DND-41 (cell line): Measurements from ENCODE around the gene GLUD1.
"Not testable (repeated sequence)": the region's sequence is repeated elsewhere in the genome, so short reads cannot be mapped to it uniquely, and the experiment has no call there.

ENCODE experiments used
- ATAC-seq: fragments of 200-7000 bp; cut with Tn5 transposase; 3 replicates; pipeline ENCODE4 v1.9.1; 2021; ENCODE audit warnings: low read depth; ENCODE audit not compliant: insufficient read depth
- DNase-seq: peaks from one replicate; pipeline ENCODE4 v3.0.0-alpha.2; 2020
- H2AFZ ChIP-seq: 2 replicates; pipeline ENCODE4 v1.6.0; 2012; ENCODE audit warnings: low read depth, low read length
- H3K27ac ChIP-seq: 2 replicates; pipeline ENCODE4 v1.5.1; 2012; ENCODE audit warnings: low read length, inconsistent platforms
- H3K27me3 ChIP-seq: fragments of 200-600 bp; sonication (generic); 2 replicates; pipeline ENCODE4 v1.6.0; 2012; ENCODE audit warnings: low read length, mild to moderate bottlenecking, inconsistent platforms; ENCODE audit not compliant: insufficient read depth, poor library complexity
- H3K36me3 ChIP-seq: 2 replicates; pipeline ENCODE4 v1.5.1; 2012; ENCODE audit warnings: low read length, inconsistent platforms; ENCODE audit not compliant: insufficient read depth
- H3K4me1 ChIP-seq: 2 replicates; pipeline ENCODE4 v1.5.1; 2012; ENCODE audit warnings: mild to moderate bottlenecking, low read length; ENCODE audit not compliant: insufficient read depth
- H3K4me2 ChIP-seq: 2 replicates; pipeline ENCODE4 v1.6.0; 2012; ENCODE audit warnings: mild to moderate bottlenecking, moderate library complexity, low read length, inconsistent platforms; ENCODE audit not compliant: insufficient read depth
- H3K4me3 ChIP-seq, 2 experiments: fragments of 200-600 bp in 1 of 2; shearing (Covaris generic) in 1 of 2; 2 replicates each; pipeline ENCODE4 v1.5.1; 2012 to 2016; ENCODE audit warnings: inconsistent platforms in 2 of 2, low read length in 2 of 2, mild to moderate bottlenecking in 2 of 2, low read depth in 1 of 2, moderate library complexity in 1 of 2
- H3K79me2 ChIP-seq: 2 replicates; pipeline ENCODE4 v1.6.0; 2012; ENCODE audit warnings: low read length, inconsistent platforms; ENCODE audit not compliant: insufficient read depth
- H3K9ac ChIP-seq: 2 replicates; pipeline ENCODE4 v1.6.0; 2012; ENCODE audit warnings: low read depth, mild to moderate bottlenecking, inconsistent platforms, low read length, moderate library complexity
- H3K9me3 ChIP-seq: 2 replicates; pipeline ENCODE4 v1.5.1; 2012; ENCODE audit warnings: low read length, moderate library complexity, mild to moderate bottlenecking, inconsistent platforms; ENCODE audit not compliant: insufficient read depth, severe bottlenecking
- H4K20me1 ChIP-seq: 2 replicates; pipeline ENCODE4 v1.6.0; 2012; ENCODE audit warnings: low read length; ENCODE audit not compliant: insufficient read depth
- CTCF ChIP-seq: IDR thresholded peaks from 2 replicates; pipeline ENCODE4 v1.5.1; 2012; ENCODE audit warnings: borderline replicate concordance, low read length, moderate library complexity, mild to moderate bottlenecking; ENCODE audit not compliant: poor library complexity, severe bottlenecking; ENCODE audit errors: extremely low read depth
- EZH2 ChIP-seq: IDR thresholded peaks from 3 replicates; pipeline ENCODE4 v1.6.1; 2012; ENCODE audit warnings: borderline replicate concordance, low read depth, mild to moderate bottlenecking, moderate library complexity, low read length, inconsistent platforms; ENCODE audit not compliant: severe bottlenecking

Gene GLUD1

GRCh38 chr10:87007124-87007523 lies 87.5 kb downstream of the GLUD1 start:
- H3K27me3 ChIP-seq, H3K4me1 ChIP-seq, H4K20me1 ChIP-seq, H3K4me2 ChIP-seq, H3K27ac ChIP-seq, H3K4me3 ChIP-seq, H3K9ac ChIP-seq, H3K36me3 ChIP-seq, H2AFZ ChIP-seq, DNase-seq, H3K79me2 ChIP-seq, H3K9me3 ChIP-seq, ATAC-seq: not testable (repeated sequence)

GRCh38 chr10:87000491-87000890 lies 94.2 kb downstream of the GLUD1 start:
- H3K9ac ChIP-seq = no peak overlapping the region
- ATAC-seq (no peak), DNase-seq (no peak)
- no peaks in the 10 kb centered on the region for H3K27me3 ChIP-seq
- TF ChIP-seq EZH2 = no peak
- no peak for TF ChIP-seq CTCF
- no peaks in the 10 kb centered on the region for H3K79me2 ChIP-seq
- H3K4me1 ChIP-seq = no peaks in the 10 kb centered on the region
- H2AFZ ChIP-seq = no peak overlapping the region
- H3K27ac ChIP-seq = no peak overlapping the region
- H3K4me3 ChIP-seq = no peak overlapping the region
- H4K20me1 ChIP-seq = no peaks in the 10 kb centered on the region
- no peaks in the 10 kb centered on the region for H3K9me3 ChIP-seq
- no peaks in the 10 kb centered on the region for H3K36me3 ChIP-seq
- no peak overlapping the region for H3K4me2 ChIP-seq
